Activated CD8-positive, alpha-beta memory T cell treated with anti-CD3 and anti-CD28 coated beads, Interleukin-2, amount 50 U/mL, for 48 hours (primary cell): Measurements from ENCODE around the gene MYL6B.
A peak's percentile ranks its signal among the peaks of the same experiment; 100 is the strongest.
"Not testable (repeated sequence)": the region's sequence is repeated elsewhere in the genome, so short reads cannot be mapped to it uniquely, and the experiment has no call there.

ENCODE experiments used
- DNase-seq: peaks from one replicate; pipeline ENCODE4 v3.0.0-alpha.2; 2020

Gene MYL6B

GRCh38 chr12:56154246-56154771 lies 1.9 kb downstream of the MYL6B start:
- no peak for DNase-seq

- no peak for DNase-seq
These were observed 2.4 kb downstream of the MYL6B start for GRCh38 chr12:56154818-56155217.

GRCh38 chr12:56155256-56155845 lies 3.0 kb downstream of the MYL6B start:
- no peak for DNase-seq

- DNase-seq: not testable (repeated sequence)
These were observed 4.2 kb downstream of the MYL6B start for GRCh38 chr12:56156464-56157200.

GRCh38 chr12:56157201-56158028 lies 5.0 kb downstream of the MYL6B start:
- DNase-seq: peak; percentile 79

GRCh38 chr12:56158029-56158925 lies 5.9 kb downstream of the MYL6B start, which contains the start of gene MYL6:
Gene MYL6, plus strand, starts transcription at chr12:56158359. Its CDS starts 43 bp downstream, at chr12:56158402.
- DNase-seq: peak; percentile 92

GRCh38 chr12:56158926-56159461 lies 6.6 kb downstream of the MYL6B start:
- no peak for DNase-seq

- no peak for DNase-seq
These were observed 7.2 kb downstream of the MYL6B start for GRCh38 chr12:56159482-56160192.

- DNase-seq: peak; percentile 77
These were observed 7.9 kb downstream of the MYL6B start for GRCh38 chr12:56160193-56160763.

- no peak for DNase-seq
These were observed 8.7 kb downstream of the MYL6B start for GRCh38 chr12:56160894-56161689.

- no peak for DNase-seq
These were observed 9.4 kb downstream of the MYL6B start for GRCh38 chr12:56161690-56162351.

- DNase-seq: no peak
These were observed 10.3 kb downstream of the MYL6B start for GRCh38 chr12:56162468-56163290.

GRCh38 chr12:56163533-56164344 lies 11.4 kb downstream of the MYL6B start:
- DNase-seq: no peak

- no peak for DNase-seq
These were observed 11.9 kb downstream of the MYL6B start for GRCh38 chr12:56164345-56164729.

GRCh38 chr12:56165369-56165768 lies 13.0 kb downstream of the MYL6B start:
- DNase-seq: no peak

- DNase-seq: no peak
These were observed 16.9 kb downstream of the MYL6B start for GRCh38 chr12:56169229-56169759.

GRCh38 chr12:56172839-56173238 lies 20.5 kb downstream of the MYL6B start:
- DNase-seq: no peak
